ENCODE measurements around the gene ID2. TPM values are rescaled to one million over a fixed set of nuclear protein-coding genes. Genes with fewer than 3 reads are reported as not detected.

ID2 gene
- total RNA-seq, 2 donors from 2014 or later = 172 to 238 TPM

DNA sequence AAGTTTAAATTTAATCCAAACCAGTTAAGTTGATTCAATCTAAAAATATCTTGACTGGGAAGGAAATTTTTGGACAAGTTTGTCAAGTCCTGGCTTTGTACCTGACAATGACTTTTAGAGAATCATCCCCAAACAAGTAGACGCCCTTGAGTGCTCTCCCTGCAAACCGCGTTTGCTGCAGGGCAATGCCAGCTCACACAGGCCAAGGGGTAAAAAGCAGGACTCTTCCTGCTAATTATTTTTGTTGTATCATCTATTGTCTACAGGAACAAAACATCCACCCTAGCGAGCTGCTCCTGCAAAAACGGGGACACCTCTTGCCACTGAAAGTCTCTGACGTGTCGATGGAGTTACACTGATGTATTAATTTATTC, 10.9 kb downstream of the ID2 start:
- WGBS = 57% methylated on average over 7 of the region's 7 CpGs
- no peaks in the 10 kb centered on the region for H3K9me3 ChIP-seq
- H3K36me3 ChIP-seq = no peaks in the 10 kb centered on the region
- H3K4me3 ChIP-seq = no peak overlapping the region
- no peak for TF ChIP-seq POLR2A (IDR thresholded peaks at IDR 0.05)
- TF ChIP-seq POLR2AphosphoS5 (IDR thresholded peaks at IDR 0.05) = no peak
- TF ChIP-seq, protein P1, sequence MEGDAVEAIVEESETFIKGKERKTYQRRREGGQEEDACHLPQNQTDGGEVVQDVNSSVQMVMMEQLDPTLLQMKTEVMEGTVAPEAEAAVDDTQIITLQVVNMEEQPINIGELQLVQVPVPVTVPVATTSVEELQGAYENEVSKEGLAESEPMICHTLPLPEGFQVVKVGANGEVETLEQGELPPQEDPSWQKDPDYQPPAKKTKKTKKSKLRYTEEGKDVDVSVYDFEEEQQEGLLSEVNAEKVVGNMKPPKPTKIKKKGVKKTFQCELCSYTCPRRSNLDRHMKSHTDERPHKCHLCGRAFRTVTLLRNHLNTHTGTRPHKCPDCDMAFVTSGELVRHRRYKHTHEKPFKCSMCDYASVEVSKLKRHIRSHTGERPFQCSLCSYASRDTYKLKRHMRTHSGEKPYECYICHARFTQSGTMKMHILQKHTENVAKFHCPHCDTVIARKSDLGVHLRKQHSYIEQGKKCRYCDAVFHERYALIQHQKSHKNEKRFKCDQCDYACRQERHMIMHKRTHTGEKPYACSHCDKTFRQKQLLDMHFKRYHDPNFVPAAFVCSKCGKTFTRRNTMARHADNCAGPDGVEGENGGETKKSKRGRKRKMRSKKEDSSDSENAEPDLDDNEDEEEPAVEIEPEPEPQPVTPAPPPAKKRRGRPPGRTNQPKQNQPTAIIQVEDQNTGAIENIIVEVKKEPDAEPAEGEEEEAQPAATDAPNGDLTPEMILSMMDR (IDR thresholded peaks at IDR 0.05) = no peak
- no peak overlapping the region for H3K27ac ChIP-seq
- H3K27me3 ChIP-seq (replicated peaks; ENCODE audit: insufficient read depth) = no peaks in the 10 kb centered on the region
- no peak for DNase-seq (ENCODE audit: low spot score)
- intact Hi-C loops (cut with DNase I) = no loop called here
- no peaks in the 10 kb centered on the region for H3K4me1 ChIP-seq (replicated peaks)

DNA sequence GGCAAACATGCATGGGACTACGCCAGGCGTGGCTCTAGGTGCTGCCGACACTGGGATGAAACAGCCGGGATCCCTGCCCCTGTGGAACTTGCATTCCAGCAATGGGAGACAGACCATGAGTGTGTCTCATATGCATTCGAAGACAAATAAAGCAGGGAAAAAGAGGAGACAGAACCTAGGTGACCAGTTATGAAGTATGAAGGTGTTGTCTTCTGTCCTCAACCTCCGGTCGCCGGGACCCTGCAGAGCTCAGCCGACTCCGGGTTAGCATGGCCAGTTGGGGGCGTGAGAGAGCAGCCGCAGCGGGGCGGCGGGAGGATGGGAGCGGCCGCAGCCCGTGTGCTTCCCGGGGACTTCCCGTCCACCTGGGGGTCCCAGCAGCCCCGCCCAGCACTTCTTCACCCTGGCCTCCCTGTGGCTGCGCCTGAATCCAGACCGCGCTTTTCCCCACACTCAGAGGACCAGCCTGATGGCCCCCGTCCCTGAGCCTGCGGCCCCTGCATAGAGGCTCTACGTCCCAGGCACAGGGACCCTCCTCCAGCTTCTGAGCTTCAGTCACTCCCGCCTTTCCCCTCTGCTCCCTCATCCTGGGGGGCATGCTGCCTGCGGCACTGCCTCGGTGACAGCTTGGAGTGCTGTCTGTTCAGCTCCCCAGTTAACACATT, 11.4 kb downstream of the ID2 start:
- Histone ChIP-seq H3K27me3 (replicated peaks; ENCODE audit: insufficient read depth) (no peaks in the 10 kb centered on the region), H3K4me3 (no peak overlapping the region), H3K4me1 (replicated peaks) (no peaks in the 10 kb centered on the region), H3K27ac (no peak overlapping the region), H3K36me3 (no peaks in the 10 kb centered on the region), H3K9me3 (no peaks in the 10 kb centered on the region)
- TF ChIP-seq, protein P1 (IDR thresholded peaks at IDR 0.05) = peak in 3 of 4 experiments; percentile 27 to 48 (median 28)
- no peak for TF ChIP-seq POLR2A (IDR thresholded peaks at IDR 0.05)
- intact Hi-C loops (cut with DNase I) = no loop called here
- DNase-seq (ENCODE audit: low spot score) = no peak
- 30% methylated on average over 30 of the region's 30 CpGs for WGBS

DNA sequence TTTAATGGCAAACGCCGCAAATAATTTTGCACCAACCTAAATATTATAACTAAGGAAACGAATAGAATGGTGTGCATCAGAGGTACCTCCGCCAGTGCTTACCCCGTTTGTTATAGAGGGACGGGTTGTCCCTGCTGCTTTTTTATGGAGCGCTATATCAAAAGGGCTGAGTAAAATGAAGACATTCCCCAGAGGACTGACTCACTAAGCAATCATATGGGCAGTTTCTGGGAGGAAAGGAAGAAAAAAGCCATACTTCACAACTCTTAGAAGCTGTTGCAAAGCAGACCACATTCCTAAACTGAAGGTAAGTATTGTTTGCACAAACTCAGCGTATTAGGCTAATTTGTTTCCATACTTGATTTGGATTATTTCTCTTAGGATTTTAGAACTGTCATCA, 12.9 kb downstream of the ID2 start:
- 79% methylated on average over 8 of the region's 8 CpGs for WGBS
- Histone ChIP-seq H3K4me3 (no peak overlapping the region), H3K4me1 (replicated peaks) (no peaks in the 10 kb centered on the region), H3K36me3 (no peaks in the 10 kb centered on the region), H3K9me3 (no peaks in the 10 kb centered on the region), H3K27me3 (replicated peaks; ENCODE audit: insufficient read depth) (no peaks in the 10 kb centered on the region), H3K27ac (no peak overlapping the region)
- no peak for DNase-seq (ENCODE audit: low spot score)
- intact Hi-C loops (cut with DNase I) = no loop called here
- TF ChIP-seq POLR2A (IDR thresholded peaks at IDR 0.05) = no peak
- no peak for TF ChIP-seq POLR2AphosphoS5 (IDR thresholded peaks at IDR 0.05)
- TF ChIP-seq, protein P1 (IDR thresholded peaks at IDR 0.05) = no peak

DNA sequence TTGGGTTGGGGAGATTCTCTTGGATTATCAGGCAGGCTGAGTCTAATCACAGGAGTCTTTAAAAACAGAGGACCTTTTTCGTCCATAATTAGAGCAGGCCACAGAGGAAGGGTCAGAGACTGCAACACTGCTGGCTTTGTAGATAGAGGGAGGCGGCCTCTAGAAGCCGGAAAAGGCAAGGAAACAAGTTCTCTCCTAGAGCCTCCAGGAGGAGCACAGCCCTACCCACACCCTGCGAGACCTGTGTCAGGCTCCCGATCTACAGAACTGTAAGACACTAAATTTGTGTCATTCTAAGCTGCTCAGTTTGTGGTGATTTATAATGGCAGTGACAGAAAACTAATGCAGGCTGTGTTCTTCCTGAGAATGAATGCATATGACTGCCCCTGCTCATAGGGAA, 15.3 kb downstream of the ID2 start:
- no peak for TF ChIP-seq POLR2A (IDR thresholded peaks at IDR 0.05)
- DNase-seq (ENCODE audit: low spot score) = no peak
- H3K9me3 ChIP-seq = no peaks in the 10 kb centered on the region
- H3K36me3 ChIP-seq = no peaks in the 10 kb centered on the region
- intact Hi-C loops (cut with DNase I) = no loop called here
- H3K27me3 ChIP-seq (replicated peaks; ENCODE audit: insufficient read depth) = no peaks in the 10 kb centered on the region
- no peak overlapping the region for H3K27ac ChIP-seq
- H3K4me1 ChIP-seq (replicated peaks) = no peaks in the 10 kb centered on the region
- 87% methylated on average over 5 of the region's 5 CpGs for WGBS
- no peak overlapping the region for H3K4me3 ChIP-seq

DNA sequence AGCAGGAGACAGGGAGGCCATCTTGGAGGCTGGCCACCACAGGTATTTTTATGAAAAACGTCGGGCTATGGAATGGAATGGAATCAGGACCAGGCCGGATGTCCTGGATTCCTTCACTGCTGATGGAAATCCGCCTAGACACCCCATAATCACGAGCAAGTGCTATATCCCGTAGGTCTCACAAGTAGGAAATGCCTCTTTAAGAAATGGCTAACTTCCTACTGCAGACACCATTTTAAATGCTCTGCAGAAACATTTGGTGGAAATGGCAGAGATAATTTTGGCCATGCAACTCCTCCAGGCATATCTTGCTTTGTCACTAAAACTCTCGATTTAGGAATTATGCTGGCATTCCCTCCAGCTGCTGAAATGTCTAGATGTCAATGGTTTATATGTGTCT, 18.0 kb downstream of the ID2 start:
- H3K4me1 ChIP-seq (replicated peaks) = no peaks in the 10 kb centered on the region
- no peaks in the 10 kb centered on the region for H3K27me3 ChIP-seq (replicated peaks; ENCODE audit: insufficient read depth)
- no peaks in the 10 kb centered on the region for H3K36me3 ChIP-seq
- TF ChIP-seq POLR2A (IDR thresholded peaks at IDR 0.05) = no peak
- TF ChIP-seq, protein P1 (IDR thresholded peaks at IDR 0.05) = no peak
- no peak overlapping the region for H3K4me3 ChIP-seq
- 88% methylated on average over 7 of the region's 7 CpGs for WGBS
- intact Hi-C loops (cut with DNase I) = no loop called here
- no peaks in the 10 kb centered on the region for H3K9me3 ChIP-seq
- DNase-seq (ENCODE audit: low spot score) = no peak
- no peak overlapping the region for H3K27ac ChIP-seq
